HT-29 (cell line): Measurements from ENCODE around the gene CSMD2. TPM values are rescaled to one million over a fixed set of nuclear protein-coding genes. Genes with fewer than 3 reads are reported as not detected.

Experiments used
- DNase-seq: peaks from one replicate; pipeline ENCODE4 v3.0.0-alpha.2; 2015; ENCODE audit warnings: low spot score
- total RNA-seq: library from RNA; depleted of rRNA; stranded (reverse); fragments of >200 nt; shearing (Covaris generic); gene quantifications from 2 replicates; pipeline ENCODE4 v1.2.3, GENCODE V29; 2014

The CSMD2 gene
- total RNA-seq, 1 experiment from 2014 or later: not detected

GRCh38 chr1:33653226-33653625, 511.8 kb downstream of the CSMD2 start:
- no peak for DNase-seq

GRCh38 chr1:33650708-33651107, 514.3 kb downstream of the CSMD2 start:
- DNase-seq: no peak

GRCh38 chr1:33649759-33650158, 515.3 kb downstream of the CSMD2 start:
- no peak for DNase-seq

GRCh38 chr1:33643216-33643615, 521.8 kb downstream of the CSMD2 start:
- no peak for DNase-seq

- DNase-seq: peak; percentile 45
These were observed 523.8 kb downstream of the CSMD2 start for GRCh38 chr1:33641104-33641830.

- no peak for DNase-seq
These were observed 524.8 kb downstream of the CSMD2 start for GRCh38 chr1:33640114-33640660.

- no peak for DNase-seq
These were observed 527.1 kb downstream of the CSMD2 start for GRCh38 chr1:33637846-33638440.

GRCh38 chr1:33636209-33636608, 528.8 kb downstream of the CSMD2 start:
- no peak for DNase-seq

GRCh38 chr1:33635336-33636012, 529.6 kb downstream of the CSMD2 start:
- no peak for DNase-seq

GRCh38 chr1:33634806-33635205, 530.2 kb downstream of the CSMD2 start:
- DNase-seq: peak; percentile 40

- DNase-seq: no peak
These were observed 530.9 kb downstream of the CSMD2 start for GRCh38 chr1:33634143-33634542.

- DNase-seq: peak; percentile 93
These were observed 531.8 kb downstream of the CSMD2 start for GRCh38 chr1:33633019-33633801.

- no peak for DNase-seq
These were observed 534.3 kb downstream of the CSMD2 start for GRCh38 chr1:33630686-33631085.

- no peak for DNase-seq
These were observed 538.2 kb downstream of the CSMD2 start for GRCh38 chr1:33626801-33627200.

GRCh38 chr1:33624991-33625870, 539.8 kb downstream of the CSMD2 start:
- DNase-seq: no peak

- no peak for DNase-seq
These were observed 540.6 kb downstream of the CSMD2 start for GRCh38 chr1:33624261-33624990.

GRCh38 chr1:33623811-33624210, 541.2 kb downstream of the CSMD2 start:
- no peak for DNase-seq

GRCh38 chr1:33622757-33623156, 542.3 kb downstream of the CSMD2 start:
- no peak for DNase-seq

GRCh38 chr1:33618636-33619035, 546.4 kb downstream of the CSMD2 start:
- DNase-seq: no peak

GRCh38 chr1:33617451-33617850, 547.6 kb downstream of the CSMD2 start:
- DNase-seq: no peak
